Aorta (tissue), 5 donors: ENCODE measurements around the gene DEF6. TPM values are rescaled to one million over a fixed set of nuclear protein-coding genes. Genes with fewer than 3 reads are reported as not detected.
A peak's percentile ranks its signal among the peaks of the same experiment; 100 is the strongest.

Experiments
- ATAC-seq: fragments of 200-7000 bp; cut with Tn5 transposase; one replicate; pipeline ENCODE4 v1.9.1; 2022; ENCODE audit warnings: moderate library complexity; ENCODE audit not compliant: low FRiP score
- DNase-seq, 2 donors: peaks; one replicate each; pipeline ENCODE4 v3.0.0-alpha.2; 2020
- H3K27ac ChIP-seq, 2 donors: one replicate each; pipeline ENCODE4 v1.5.1; 2013; ENCODE audit warnings: low read length in 2 of 2, mild to moderate bottlenecking in 2 of 2, moderate library complexity in 2 of 2, control low read depth in 1 of 2, inconsistent platforms in 1 of 2, low read depth in 1 of 2
- H3K27me3 ChIP-seq, 2 donors: one replicate each; pipeline ENCODE4 v1.6.1; 2013; ENCODE audit warnings: control low read depth in 1 of 2, low read length in 1 of 2, mild to moderate bottlenecking in 1 of 2, moderate library complexity in 1 of 2; ENCODE audit not compliant: insufficient read depth in 2 of 2, control insufficient read depth in 1 of 2
- H3K36me3 ChIP-seq, 2 donors: one replicate each; pipeline ENCODE4 v1.6.1; 2013; ENCODE audit warnings: control low read depth in 1 of 2, low read length in 1 of 2, mild to moderate bottlenecking in 1 of 2; ENCODE audit not compliant: insufficient read depth in 2 of 2, control insufficient read depth in 1 of 2
- H3K4me1 ChIP-seq, 2 donors: one replicate each; pipeline ENCODE4 v1.6.1; 2013; ENCODE audit warnings: low read length in 2 of 2, control low read depth in 1 of 2, mild to moderate bottlenecking in 1 of 2, moderate library complexity in 1 of 2; ENCODE audit not compliant: insufficient read depth in 2 of 2, control insufficient read depth in 1 of 2
- H3K4me3 ChIP-seq, 2 donors: one replicate each; pipeline ENCODE4 v1.5.1; 2013; ENCODE audit warnings: low read length in 2 of 2, control low read depth in 1 of 2, mild to moderate bottlenecking in 1 of 2
- H3K9me3 ChIP-seq: one replicate; pipeline ENCODE4 v1.6.1; 2013; ENCODE audit warnings: mild to moderate bottlenecking, low read length; ENCODE audit not compliant: control insufficient read depth
- WGBS, 2 donors: extraction: QIAGEN DNeasy Blood & Tissue Kit; methylation state at CpG; one replicate each; pipeline ENCODE4 v1.1.7; 2013; 5-methylcytosine and 5-hydroxymethylcytosine counted together
- intact Hi-C, 2 donors: fragments of 100-400 bp; cut with DNase I; formaldehyde crosslinking; loops; one replicate each; pipeline versions ENCODE4 v1.14.2 to v1.15.0; 2022
- polyA plus RNA-seq, 2 donors: library from polyadenylated mRNA; stranded (reverse); fragments of 200-250 nt; gene quantifications; one replicate each; pipeline ENCODE4 v1.2.3, GENCODE V29; 2013
- total RNA-seq, 2 donors: library from RNA; stranded (reverse); fragmentation: NEBNext Ultra II Directional; extraction: Animal tissue kit (Norgen Biotek cat#: 25700); gene quantifications; one replicate each; pipeline ENCODE4 v1.2.1, GENCODE V29; 2021
- donor health status: healthy with polysubstance abuse.
- donor health status: Bipolar disorder and iron deficiency.
- donor health status: DM: no; HTN: no; CAD: no.
- donor health status: DM: no; HTN: no; CAD: no.
- donor health status: DM: yes; HTN: yes; CAD: no.

The DEF6 gene
- total and polyA plus RNA-seq, 4 donors, result 1.5 to 13.0 (median 6.4) TPM

DNA sequence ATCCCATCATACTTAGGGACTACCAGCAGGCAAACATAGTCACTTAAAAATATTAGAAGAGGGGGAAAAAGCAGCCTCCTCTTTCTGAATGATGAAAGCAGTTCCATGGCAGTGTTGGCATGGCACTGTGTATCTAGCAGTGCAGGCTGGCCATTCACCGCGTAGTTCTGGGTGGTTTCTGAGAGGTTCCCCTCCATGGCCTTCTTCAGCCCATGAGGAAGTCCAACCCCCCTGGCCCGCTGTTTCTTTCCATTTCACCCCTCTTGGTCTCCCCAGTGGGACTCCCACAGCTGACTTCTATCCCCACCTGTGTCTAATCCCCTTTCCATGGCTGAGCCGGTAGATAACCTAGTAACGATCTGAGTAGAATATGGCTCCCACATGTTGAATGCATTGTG is 61.7 kb downstream of the DEF6 start:
- H3K4me1 ChIP-seq, result peaks cover 0 to 8% of the 10 kb centered on the region in 2 donors
- intact Hi-C loops, result no loop called here

DNA sequence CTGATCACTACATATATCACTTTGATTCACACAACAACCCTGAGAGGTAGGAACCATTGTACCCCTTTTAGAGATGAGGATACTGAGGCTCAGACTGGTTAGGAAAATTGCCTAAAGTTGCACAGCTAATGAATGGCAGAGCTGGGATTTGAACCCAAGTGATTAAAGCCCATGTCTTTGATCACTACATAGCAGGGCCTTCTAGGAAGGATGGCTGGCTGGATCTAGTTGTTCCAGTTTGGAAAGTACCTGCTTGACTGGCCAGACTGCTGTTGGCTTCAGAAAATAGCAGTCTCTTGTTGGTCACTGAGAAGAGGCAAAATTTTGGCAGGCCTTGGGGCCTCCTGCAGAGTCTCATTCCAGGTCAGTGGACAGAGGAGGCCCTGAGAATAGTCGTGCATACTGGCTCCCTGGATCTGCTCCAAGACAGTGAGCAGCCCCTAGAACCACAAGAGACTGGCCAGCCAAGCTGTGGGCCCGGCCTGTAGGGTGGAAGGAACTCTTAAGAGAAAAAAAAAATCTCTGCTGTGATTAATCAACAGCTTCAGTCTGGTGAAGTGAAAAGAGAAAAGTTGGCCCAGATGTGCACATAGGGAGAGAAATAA is 62.2 kb downstream of the DEF6 start:
- Histone ChIP-seq H3K36me3 (no peaks in the 10 kb centered on the region), H3K4me1 (peaks cover 0 to 8% of the 10 kb centered on the region in 2 donors), H3K27ac (peak overlapping the region in 1 of 2 donors; percentile 37), H3K27me3 (no peaks in the 10 kb centered on the region), H3K4me3 (no peak overlapping the region), H3K9me3 (no peaks in the 10 kb centered on the region)
- ATAC-seq (no peak), DNase-seq (peak; percentile 51 to 54)
- WGBS, 2 donors, result 2 to 10% methylated on average over 2 of the region's 2 CpGs
- intact Hi-C loops, result no loop called here

More for the DNA sequence above, 61.7 kb downstream of the DEF6 start:
- H3K27ac ChIP-seq, result peak overlapping the region in 1 of 2 donors; percentile 7
- WGBS, 2 donors, result 96 to 97% methylated on average over 5 of the region's 5 CpGs
- H3K36me3 ChIP-seq, result no peaks in the 10 kb centered on the region
- no peak overlapping the region for H3K4me3 ChIP-seq
- H3K9me3 ChIP-seq, result no peaks in the 10 kb centered on the region
- ATAC-seq (no peak), DNase-seq (peak in 1 of 2 donors; percentile 59)
- H3K27me3 ChIP-seq, result no peaks in the 10 kb centered on the region

DNA sequence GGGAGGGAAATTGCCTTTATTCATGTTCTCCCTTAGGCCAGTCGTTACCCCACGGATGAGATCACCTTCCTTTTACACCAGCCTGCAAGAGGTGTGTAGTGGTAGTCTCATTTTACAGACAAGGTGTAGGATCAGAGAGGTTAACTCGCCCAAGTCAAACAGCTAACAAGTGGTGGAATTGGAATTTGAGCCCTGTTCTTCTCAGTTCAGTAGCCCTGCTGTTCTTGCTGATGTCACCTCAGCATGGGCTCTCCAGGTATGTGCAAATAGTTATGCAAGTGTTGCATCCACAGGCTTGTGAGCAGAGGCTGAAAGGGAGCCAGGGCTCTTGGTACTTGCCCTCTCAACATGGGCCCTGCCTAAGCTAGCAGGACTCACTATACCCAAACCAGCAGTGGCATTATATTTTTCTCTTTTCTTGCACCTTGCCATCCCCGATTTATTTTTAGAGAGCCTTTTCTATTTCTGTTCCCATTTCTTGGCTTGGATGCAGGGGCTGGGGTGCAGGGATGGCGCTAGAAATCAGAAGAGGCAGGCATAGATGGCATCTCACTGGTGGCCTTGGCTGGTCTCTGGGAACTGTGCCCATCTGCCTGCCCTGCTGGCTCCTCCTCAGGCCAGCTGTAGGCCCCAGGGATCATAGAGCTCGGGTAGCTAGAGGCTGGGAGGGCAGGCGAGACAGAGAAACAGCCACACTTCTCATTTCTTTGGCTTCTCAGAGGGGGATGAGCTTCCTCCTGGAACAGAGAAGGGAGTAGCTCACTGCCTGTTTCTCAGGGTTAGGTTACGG is 62.9 kb downstream of the DEF6 start:
- intact Hi-C loops, result no loop called here
- H3K9me3 ChIP-seq, result no peaks in the 10 kb centered on the region
- peak overlapping the region in 1 of 2 donors; percentile 37 for H3K27ac ChIP-seq
- ATAC-seq, result peak; percentile 51
- H3K4me1 ChIP-seq, result peaks cover 0 to 8% of the 10 kb centered on the region in 2 donors
- 21 to 25% methylated on average over 8 of the region's 8 CpGs for WGBS, 2 donors
- no peaks in the 10 kb centered on the region for H3K36me3 ChIP-seq
- no peaks in the 10 kb centered on the region for H3K27me3 ChIP-seq
- H3K4me3 ChIP-seq, result no peak overlapping the region
- DNase-seq, result peak; percentile 71 to 74

DNA sequence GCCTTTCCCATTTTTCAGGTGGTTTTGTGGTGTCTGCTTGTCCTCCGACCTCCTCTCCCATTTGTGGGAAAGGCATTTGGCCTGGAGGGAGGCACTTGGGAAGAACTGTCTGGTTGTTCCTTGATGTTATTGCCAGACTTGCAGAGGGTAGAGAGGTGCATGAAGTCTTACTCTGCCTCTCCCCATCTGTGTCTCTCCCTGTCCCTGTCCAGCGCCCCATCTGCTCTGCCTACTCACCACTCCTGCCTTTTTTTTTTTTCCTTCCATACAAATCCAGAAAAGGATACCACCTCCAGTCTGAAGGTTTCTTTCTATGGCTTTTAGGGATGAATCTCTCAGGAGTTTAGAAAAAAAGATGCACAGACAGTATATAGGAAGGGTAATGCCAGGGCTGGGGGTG is 64.6 kb downstream of the DEF6 start:
- WGBS, 2 donors, result 95 to 100% methylated on average over 2 of the region's 2 CpGs
- Histone ChIP-seq H3K27me3 (no peaks in the 10 kb centered on the region), H3K9me3 (no peaks in the 10 kb centered on the region), H3K27ac (no peak overlapping the region), H3K4me3 (no peak overlapping the region), H3K4me1 (peaks cover 0 to 8% of the 10 kb centered on the region in 2 donors), H3K36me3 (no peaks in the 10 kb centered on the region)
- DNase-seq, result no peak
- no peak for ATAC-seq
- intact Hi-C loops, result no loop called here

DNA sequence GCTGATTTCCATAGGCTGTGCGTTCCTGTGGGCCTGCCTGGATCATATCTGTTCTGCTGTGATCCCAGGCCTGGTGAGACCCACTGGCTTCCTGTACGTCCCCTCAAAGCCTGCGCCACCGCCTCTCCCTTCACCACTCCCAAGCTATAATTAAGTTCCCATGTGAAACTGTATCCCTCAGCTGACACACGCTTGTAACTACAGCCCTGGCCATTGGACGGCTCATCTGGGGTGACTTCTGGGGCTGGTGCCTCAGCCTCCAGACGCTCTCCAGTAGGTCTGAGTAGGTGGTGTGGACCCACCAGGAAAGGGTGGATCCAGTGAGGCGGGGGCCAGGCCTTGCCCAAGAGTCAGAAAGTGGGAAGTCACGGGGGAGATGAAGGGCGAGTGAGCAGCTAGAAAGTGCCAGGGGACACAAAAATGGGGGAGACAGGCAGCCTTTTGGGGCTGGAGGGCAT is 65.7 kb downstream of the DEF6 start:
- Histone ChIP-seq H3K9me3 (no peaks in the 10 kb centered on the region), H3K4me3 (no peak overlapping the region), H3K27ac (no peak overlapping the region), H3K36me3 (no peaks in the 10 kb centered on the region), H3K27me3 (no peaks in the 10 kb centered on the region), H3K4me1 (peaks cover 0 to 8% of the 10 kb centered on the region in 2 donors)
- intact Hi-C loops, result no loop called here
- DNase-seq (peak in 1 of 2 donors; percentile 51), ATAC-seq (no peak)
- 79 to 81% methylated on average over 10 of the region's 10 CpGs for WGBS, 2 donors

DNA sequence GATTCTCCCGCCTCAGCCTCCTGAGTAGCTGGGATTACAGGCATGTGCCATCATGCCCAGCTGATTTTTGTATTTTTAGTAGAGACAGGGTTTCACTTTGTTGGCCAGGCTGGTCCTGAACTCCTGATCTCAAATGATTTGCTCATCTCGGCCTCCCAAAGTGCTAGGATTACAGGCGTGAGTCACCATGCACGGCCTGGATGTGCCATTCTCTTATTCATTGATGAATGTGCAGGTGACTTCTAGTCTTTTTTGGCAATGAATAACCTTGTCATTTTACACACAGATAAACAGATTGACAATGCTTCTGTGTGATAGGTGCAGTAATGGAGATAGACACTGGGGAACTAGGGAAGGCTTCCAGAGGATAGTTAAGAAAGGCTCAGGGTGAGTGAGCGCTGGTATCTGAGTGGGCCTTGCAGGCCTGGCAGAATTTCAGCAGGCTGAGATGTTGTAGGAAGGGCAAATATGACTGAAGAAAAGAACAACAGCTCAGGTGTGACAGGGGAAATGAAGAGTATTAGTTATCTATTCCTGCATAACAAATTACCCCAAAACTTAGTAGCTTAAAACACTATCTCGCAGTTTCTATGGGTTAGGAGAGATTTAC is 68.1 kb downstream of the DEF6 start:
- Histone ChIP-seq H3K4me1 (no peaks in the 10 kb centered on the region), H3K36me3 (no peaks in the 10 kb centered on the region), H3K9me3 (no peaks in the 10 kb centered on the region), H3K27ac (no peak overlapping the region), H3K4me3 (no peak overlapping the region), H3K27me3 (no peaks in the 10 kb centered on the region)
- WGBS, 2 donors, result 96 to 98% methylated on average over 6 of the region's 6 CpGs
- intact Hi-C loops, result no loop called here
- ATAC-seq, result no peak
- DNase-seq, result peak; percentile 4 to 23

DNA sequence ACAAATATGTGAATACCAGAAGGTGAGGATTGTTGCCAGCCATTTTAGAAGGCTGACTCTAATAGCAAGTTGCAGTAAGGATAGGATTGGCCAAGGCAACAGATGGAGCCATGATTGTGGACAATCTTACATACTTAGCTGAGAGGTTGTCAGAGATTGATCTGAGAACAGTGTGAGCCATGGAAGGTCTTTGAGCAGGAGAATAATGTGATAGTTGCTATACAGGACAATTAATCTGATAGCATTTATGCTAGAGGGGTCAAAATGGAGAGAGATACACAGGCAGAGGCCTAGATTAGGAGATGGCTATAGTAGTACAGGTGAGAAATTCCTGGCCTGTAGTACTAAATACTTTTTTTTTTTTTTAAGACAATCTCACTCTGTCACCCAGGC is 68.6 kb downstream of the DEF6 start:
- Histone ChIP-seq H3K27me3 (no peaks in the 10 kb centered on the region), H3K27ac (no peak overlapping the region), H3K4me3 (no peak overlapping the region), H3K4me1 (no peaks in the 10 kb centered on the region), H3K36me3 (no peaks in the 10 kb centered on the region), H3K9me3 (no peaks in the 10 kb centered on the region)
- DNase-seq (no peak), ATAC-seq (no peak)
- intact Hi-C loops, result no loop called here

DNA sequence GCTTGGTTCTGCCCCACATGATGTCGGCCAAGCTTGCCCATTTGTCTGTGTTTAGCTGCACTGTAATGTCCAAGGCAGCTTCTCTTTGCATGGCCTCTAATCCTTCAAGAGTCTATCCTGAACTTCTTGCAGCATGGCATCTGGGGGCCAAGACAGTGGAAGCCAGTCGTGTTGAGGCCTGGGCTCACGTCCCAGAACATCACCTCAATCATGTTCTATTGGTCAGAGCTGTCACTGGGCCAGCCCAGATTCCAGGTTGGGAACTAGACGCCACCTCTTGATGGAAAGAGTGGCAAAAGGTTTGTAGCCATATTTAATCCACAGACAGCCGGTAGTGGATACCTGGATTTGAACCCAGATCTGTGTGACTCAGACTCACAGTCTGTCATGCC is 70.0 kb downstream of the DEF6 start:
- H3K36me3 ChIP-seq, result no peaks in the 10 kb centered on the region
- no peak overlapping the region for H3K27ac ChIP-seq
- no peaks in the 10 kb centered on the region for H3K9me3 ChIP-seq
- ATAC-seq, result no peak
- peak; percentile 26 to 33 for DNase-seq
- intact Hi-C loops, result no loop called here
- WGBS, 2 donors, result 65 to 72% methylated on average over 5 of the region's 5 CpGs
- H3K27me3 ChIP-seq, result no peaks in the 10 kb centered on the region
- no peaks in the 10 kb centered on the region for H3K4me1 ChIP-seq
- no peak overlapping the region for H3K4me3 ChIP-seq
